ENCODE measurements around the gene ZBTB12.

ZBTB12 gene

GRCh38 chr6:31862344-31863235 lies 39.3 kb downstream of the ZBTB12 start, which contains the start of gene NEU1:
TSS of gene NEU1 (minus strand) at chr6:31862821. CDS start at chr6:31862776, 45 bp downstream.
- peaks cover 2% of the 10 kb centered on the region for H3K79me2 ChIP-seq
- H2AFZ ChIP-seq, result peak within 1 kb of the TSS; percentile 88
- peaks cover 20% of the 10 kb centered on the region for H3K4me1 ChIP-seq
- H3K4me3 ChIP-seq (ENCODE audit: low read depth, low read length), result peak within 1 kb of the TSS; percentile 89
- peak within 1 kb of the TSS; percentile 65 for H3K9ac ChIP-seq
- H3K9me3 ChIP-seq (ENCODE audit: control insufficient read depth, low read length), result no peaks in the 10 kb centered on the region
- peak within 1 kb of the TSS; percentile 67 for H3K27ac ChIP-seq
- H3K27me3 ChIP-seq (ENCODE audit: control insufficient read depth, insufficient read depth, low read length), result no peaks in the 10 kb centered on the region
- no peaks in the 10 kb centered on the region for H3K36me3 ChIP-seq (ENCODE audit: control insufficient read depth, insufficient read depth, low read length)
- TF ChIP-seq CTCF (IDR thresholded peaks at IDR 0.05), result no peak
- H3K4me2 ChIP-seq (ENCODE audit: low read length), result peak within 1 kb of the TSS; percentile 81

GRCh38 chr6:31861919-31862343 lies 40.0 kb downstream of the ZBTB12 start:
- no peak overlapping the region for H3K27ac ChIP-seq
- no peak for TF ChIP-seq CTCF (IDR thresholded peaks at IDR 0.05)
- peak overlapping the region; percentile 88 for H2AFZ ChIP-seq
- no peaks in the 10 kb centered on the region for H3K27me3 ChIP-seq (ENCODE audit: control insufficient read depth, insufficient read depth, low read length)
- peak overlapping the region; percentile 65 for H3K9ac ChIP-seq
- H3K79me2 ChIP-seq, result peaks cover 2% of the 10 kb centered on the region
- peak overlapping the region; percentile 81 for H3K4me2 ChIP-seq (ENCODE audit: low read length)
- no peaks in the 10 kb centered on the region for H3K9me3 ChIP-seq (ENCODE audit: control insufficient read depth, low read length)
- H3K4me3 ChIP-seq (ENCODE audit: low read depth, low read length), result peak overlapping the region; percentile 89
- H3K36me3 ChIP-seq (ENCODE audit: control insufficient read depth, insufficient read depth, low read length), result no peaks in the 10 kb centered on the region
- H3K4me1 ChIP-seq, result peaks cover 20% of the 10 kb centered on the region

- Histone ChIP-seq H3K9me3 (ENCODE audit: control insufficient read depth, low read length) (no peaks in the 10 kb centered on the region), H3K4me2 (ENCODE audit: low read length) (no peak overlapping the region), H3K9ac (no peak overlapping the region), H3K27me3 (ENCODE audit: control insufficient read depth, insufficient read depth, low read length) (no peaks in the 10 kb centered on the region), H3K4me3 (ENCODE audit: low read depth, low read length) (no peak overlapping the region), H3K27ac (no peak overlapping the region), H3K36me3 (ENCODE audit: control insufficient read depth, insufficient read depth, low read length) (no peaks in the 10 kb centered on the region), H3K4me1 (peaks cover 20% of the 10 kb centered on the region), H2AFZ (no peak overlapping the region), H3K79me2 (peaks cover 2% of the 10 kb centered on the region)
- TF ChIP-seq CTCF (IDR thresholded peaks at IDR 0.05), result no peak
Measured at GRCh38 chr6:31861150-31861549, 40.7 kb downstream of the ZBTB12 start.

- no peak for TF ChIP-seq CTCF (IDR thresholded peaks at IDR 0.05)
- Histone ChIP-seq H3K9ac (no peak overlapping the region), H3K36me3 (ENCODE audit: control insufficient read depth, insufficient read depth, low read length) (no peaks in the 10 kb centered on the region), H3K9me3 (ENCODE audit: control insufficient read depth, low read length) (no peaks in the 10 kb centered on the region), H3K27ac (no peak overlapping the region), H3K27me3 (ENCODE audit: control insufficient read depth, insufficient read depth, low read length) (no peaks in the 10 kb centered on the region), H2AFZ (no peak overlapping the region), H3K79me2 (peaks cover 2% of the 10 kb centered on the region), H3K4me2 (ENCODE audit: low read length) (no peak overlapping the region), H3K4me3 (ENCODE audit: low read depth, low read length) (no peak overlapping the region), H3K4me1 (peaks cover 16% of the 10 kb centered on the region)
Measured at GRCh38 chr6:31860349-31860748, 41.5 kb downstream of the ZBTB12 start.

All from parathyroid adenoma (tissue), 2 donors.